Right lobe of liver (tissue), 4 donors: ENCODE results near the gene LIPE.

Experiments used
- CTCF ChIP-seq, 4 donors: fragments of 200-600 bp in 3 of 4; fragments of 450-650 bp in 1 of 4; IDR thresholded peaks; one replicate each; pipeline versions ENCODE4 v1.5.1 to v1.8.0; 2016 to 2022; ENCODE audit warnings: antibody characterized with exemption in 4 of 4, mild to moderate bottlenecking in 2 of 4
- POLR2A ChIP-seq: fragments of 450-650 bp; IDR thresholded peaks from one replicate; pipeline ENCODE4 v1.6.1; 2017; ENCODE audit warnings: antibody characterized with exemption, mild to moderate bottlenecking
- donor health status: DM: no; HTN: no; CAD: no.
- donor health status: DM: no; HTN: no; CAD: no.
- donor health status: DM: no; HTN: yes; CAD: no.

GRCh38 chr19:42472402-42473147 is 45.4 kb upstream of the LIPE start:
- TF ChIP-seq CTCF (IDR thresholded peaks at IDR 0.05) (no peak), POLR2A (no peak)
